GM19328 (cell line): Measurements from ENCODE around the gene PDGFA.

ENCODE experiments used
- ATAC-seq: cut with Tn5 transposase; IDR thresholded peaks from one replicate; pipeline ENCODE4 v1.9.1; 2021; ENCODE audit warnings: mild to moderate bottlenecking, moderate library complexity; ENCODE audit not compliant: unreplicated experiment

The PDGFA gene

GRCh38 chr7:449324-450019 is 70.2 kb downstream of the PDGFA start:
- no peak for ATAC-seq

GRCh38 chr7:447523-447922 is 72.1 kb downstream of the PDGFA start:
- ATAC-seq: no peak
